Tongue (tissue), 2 donors: ENCODE measurements around the gene GRM1. TPM values are rescaled to one million over a fixed set of nuclear protein-coding genes. Genes with fewer than 3 reads are reported as not detected.

ENCODE experiments used
- DNase-seq: peaks from one replicate; pipeline ENCODE4 v3.0.0-alpha.2; 2015
- total RNA-seq: library from RNA; depleted of rRNA; stranded (reverse); fragments of >200 nt; gene quantifications from one replicate; pipeline ENCODE4 v1.2.3, GENCODE V29; 2014

GRM1 gene
- total RNA-seq, 1 donor from 2014 or later = not detected

- DNase-seq = no peak
Observed at GRCh38 chr6:146388736-146389364, 360.0 kb downstream of the GRM1 start.

GRCh38 chr6:146389740-146390139 is 360.9 kb downstream of the GRM1 start:
- DNase-seq = no peak

- no peak for DNase-seq
Observed at GRCh38 chr6:146397638-146398037, 368.8 kb downstream of the GRM1 start.

- DNase-seq = no peak
Observed at GRCh38 chr6:146402476-146402875, 373.6 kb downstream of the GRM1 start.

- no peak for DNase-seq
Observed at GRCh38 chr6:146408583-146408982, 379.7 kb downstream of the GRM1 start.

- no peak for DNase-seq
Observed at GRCh38 chr6:146410851-146411595, 382.2 kb downstream of the GRM1 start.

GRCh38 chr6:146419576-146419975 is 390.7 kb downstream of the GRM1 start:
- no peak for DNase-seq

- no peak for DNase-seq
Observed at GRCh38 chr6:146420255-146420654, 391.4 kb downstream of the GRM1 start.

- no peak for DNase-seq
Observed at GRCh38 chr6:146422789-146423375, 394.0 kb downstream of the GRM1 start.

- DNase-seq = no peak
Observed at GRCh38 chr6:146423452-146423851, 394.6 kb downstream of the GRM1 start.

- peak; percentile 82 for DNase-seq
Observed at GRCh38 chr6:146426516-146426915, 397.7 kb downstream of the GRM1 start.

- DNase-seq = no peak
Observed at GRCh38 chr6:146429831-146430230, 401.0 kb downstream of the GRM1 start.

GRCh38 chr6:146433881-146434731 is 405.2 kb downstream of the GRM1 start:
- peak; percentile 43 for DNase-seq

- no peak for DNase-seq
Observed at GRCh38 chr6:146434732-146435390, 406.0 kb downstream of the GRM1 start.

GRCh38 chr6:146441907-146442306 is 413.0 kb downstream of the GRM1 start:
- DNase-seq = no peak

- no peak for DNase-seq
Observed at GRCh38 chr6:146444189-146444588, 415.3 kb downstream of the GRM1 start.

- DNase-seq = no peak
Observed at GRCh38 chr6:146445233-146445632, 416.4 kb downstream of the GRM1 start.

- DNase-seq = no peak
Observed at GRCh38 chr6:146456886-146457285, 428.0 kb downstream of the GRM1 start.

- no peak for DNase-seq
Observed at GRCh38 chr6:146460941-146461340, 432.1 kb downstream of the GRM1 start.

- no peak for DNase-seq
Observed at GRCh38 chr6:146470091-146470770, 441.4 kb downstream of the GRM1 start.

- DNase-seq = no peak
Observed at GRCh38 chr6:146472918-146473317, 444.1 kb downstream of the GRM1 start.
